ENCODE data around the gene PRSS53. TPM values are rescaled to one million over a fixed set of nuclear protein-coding genes. Genes with fewer than 3 reads are reported as not detected.

PRSS53 gene
- total and polyA plus RNA-seq, 2 experiments from 2014 or later, result 0.36 to 2.7 TPM

- H3K4me3 Mint-ChIP-seq, result peak overlapping the region; percentile 77
- peaks cover 18% of the 10 kb centered on the region for H3K27me3 Mint-ChIP-seq (ENCODE audit: insufficient read depth, low read depth, poor library complexity)
- H3K4me2 ChIP-seq, result peak overlapping the region; percentile 87
- peaks cover 23% of the 10 kb centered on the region for H3K36me3 Mint-ChIP-seq (ENCODE audit: low read depth)
- no peaks in the 10 kb centered on the region for H3K27me3 ChIP-seq (ENCODE audit: insufficient read depth)
- peak; percentile 20 for ATAC-seq
- no peak overlapping the region for H3K27ac ChIP-seq (ENCODE audit: low read depth)
- peak; percentile 43 for DNase-seq (ENCODE audit: low spot score)
- peak overlapping the region; percentile 87 for H3K4me3 ChIP-seq
- H3K9me2 ChIP-seq (ENCODE audit: insufficient read depth), result no peaks in the 10 kb centered on the region
- no peak overlapping the region for H3K27ac Mint-ChIP-seq
- H3K79me2 ChIP-seq (replicated peaks; ENCODE audit: insufficient read depth), result no peaks in the 10 kb centered on the region
- no peak; the same call in 1 of the 2 replicates for TF ChIP-seq POLR2AphosphoS5 (IDR thresholded peaks at IDR 0.05; ENCODE audit: low read depth)
- TF ChIP-seq CTCF (conservative IDR thresholded peaks at IDR 0.05; ENCODE audit: low read depth in 2 of 2), result no peak
- no peak for TF ChIP-seq JUNB (IDR thresholded peaks at IDR 0.05; ENCODE audit: unreplicated experiment)
- TF ChIP-seq CREB1 (CRISPR knock-in tag; IDR thresholded peaks at IDR 0.05; ENCODE audit: low read depth), result no peak
- no peak for TF ChIP-seq EZH2 (IDR thresholded peaks at IDR 0.05; ENCODE audit: low read depth, unreplicated experiment)
- TF ChIP-seq REST (IDR thresholded peaks at IDR 0.05; ENCODE audit: unreplicated experiment), result no peak
- peaks cover 9% of the 10 kb centered on the region; the same call in 1 of the 3 replicates for H3K4me1 Mint-ChIP-seq
- H3F3A ChIP-seq (replicated peaks; ENCODE audit: low read depth), result peaks cover 12% of the 10 kb centered on the region; the same call in 1 of the 2 replicates
- peaks cover 4% of the 10 kb centered on the region for H3K9me3 Mint-ChIP-seq
- H3K4me1 ChIP-seq (ENCODE audit: insufficient read depth), result peaks cover 6% of the 10 kb centered on the region; the same call in 1 of the 2 replicates
- no peaks in the 10 kb centered on the region for H3K36me3 ChIP-seq (ENCODE audit: insufficient read depth)
- H2AFZ ChIP-seq, result peak overlapping the region; percentile 96; the same call in 1 of the 2 replicates
- H4K20me1 ChIP-seq (replicated peaks; ENCODE audit: insufficient read depth), result peaks cover 7% of the 10 kb centered on the region
These were observed 20.2 kb upstream of the PRSS53 start for GRCh38 chr16:31108794-31109558.

GRCh38 chr16:31108035-31108793 lies 19.5 kb upstream of the PRSS53 start, which contains the start of gene BCKDK:
BCKDK (plus strand) TSS chr16:31108386; CDS start chr16:31109224, 838 bp downstream.
- peaks cover 9% of the 10 kb centered on the region; the same call in 1 of the 3 replicates for H3K4me1 Mint-ChIP-seq
- no peak within 1 kb of the TSS for H3K27ac ChIP-seq (ENCODE audit: low read depth)
- no peaks in the 10 kb centered on the region for H3K79me2 ChIP-seq (replicated peaks; ENCODE audit: insufficient read depth)

More at GRCh38 chr16:31108035-31108793, 19.5 kb upstream of the PRSS53 start, which contains the start of gene BCKDK:
- Histone ChIP-seq H3K4me2 (peak within 1 kb of the TSS; percentile 87), H3F3A (replicated peaks; ENCODE audit: low read depth) (peaks cover 5% of the 10 kb centered on the region; the same call in 1 of the 2 replicates), H3K36me3 (ENCODE audit: insufficient read depth) (no peaks in the 10 kb centered on the region), H2AFZ (peak within 1 kb of the TSS; percentile 96), H3K9me2 (ENCODE audit: insufficient read depth) (no peaks in the 10 kb centered on the region), H3K4me3 (peak within 1 kb of the TSS; percentile 87), H3K4me1 (ENCODE audit: insufficient read depth) (peaks cover 6% of the 10 kb centered on the region; the same call in 1 of the 2 replicates), H4K20me1 (replicated peaks; ENCODE audit: insufficient read depth) (peaks cover 7% of the 10 kb centered on the region), H3K27me3 (ENCODE audit: insufficient read depth) (no peaks in the 10 kb centered on the region)
- DNase-seq (ENCODE audit: low spot score) (peak; percentile 85), ATAC-seq (peak; percentile 86)
- peak within 1 kb of the TSS; percentile 77 for H3K4me3 Mint-ChIP-seq
- H3K36me3 Mint-ChIP-seq (ENCODE audit: low read depth), result peaks cover 23% of the 10 kb centered on the region
- H3K27me3 Mint-ChIP-seq (ENCODE audit: insufficient read depth, low read depth, poor library complexity), result peaks cover 18% of the 10 kb centered on the region
- peaks cover 8% of the 10 kb centered on the region for H3K9me3 Mint-ChIP-seq
- TF ChIP-seq ETS1 (IDR thresholded peaks at IDR 0.05) (peak; percentile 85), CREB1 (CRISPR knock-in tag; IDR thresholded peaks at IDR 0.05; ENCODE audit: low read depth) (peak; percentile 91), JUNB (IDR thresholded peaks at IDR 0.05; ENCODE audit: unreplicated experiment) (no peak), POLR2AphosphoS5 (IDR thresholded peaks at IDR 0.05; ENCODE audit: low read depth) (peak; percentile 56)
- H3K27ac Mint-ChIP-seq, result no peak within 1 kb of the TSS
